K562 (cell line): ENCODE measurements around the gene PCCA. TPM values are rescaled to one million over a fixed set of nuclear protein-coding genes. Genes with fewer than 3 reads are reported as not detected.

Experiments
- ATAC-seq: fragments of 200-7000 bp; cut with Tn5 transposase; 3 replicates; pipeline ENCODE4 v1.9.1; 2020; ENCODE audit warnings: moderate library complexity
- BruUV-seq: library from RNA; stranded (reverse); fragments of 400-500 nt; replicated peaks from 2 replicates; lab custom pipeline; 2021; lab: Mats Ljungman, UMichigan
- CTCF ChIA-PET: fragments of 300-600 bp; formaldehyde crosslinking; extraction: SDS; loops from one replicate; lab custom pipeline; 2021; ENCODE audit warnings: low intra/inter-chr PET ratio; lab: Yijun Ruan, JAX
- POLR2A ChIA-PET: fragments of 300-600, 350-650 bp; sonication (Branson Sonifier 250); formaldehyde crosslinking; extraction: SDS; loops from one replicate; lab custom pipeline; 2021; ENCODE audit warnings: antibody characterized with exemption, inconsistent platforms; lab: Yijun Ruan, JAX
- DNase-seq, 4 experiments: peaks; one replicate each; pipeline versions ENCODE4 v3.0.0 to v3.0.0-alpha.2; 2011 to 2018; ENCODE audit warnings: low spot score in 3 of 4, mixed read lengths in 3 of 4; ENCODE audit errors: extremely low read depth in 1 of 4
- FAIRE-seq: peaks from 2 replicates; lab custom pipeline; 2011; peaks lifted over from hg19 to GRCh38; lab: Jason Lieb, UNC
- H2AFZ ChIP-seq: 2 replicates; pipeline ENCODE4 v1.6.0; 2011; ENCODE audit warnings: low read depth, low read length, control low read depth, inconsistent platforms
- H3K27ac ChIP-seq: fragments of 200-600 bp; 3 replicates; pipeline ENCODE4 v1.8.0; 2011; ENCODE audit warnings: low read depth, mild to moderate bottlenecking, control low read depth, inconsistent platforms, low read length, moderate library complexity, mixed read lengths; ENCODE audit errors: extremely low read depth
- H3K27me3 ChIP-seq, 2 experiments: fragments of 300-600 bp in 1 of 2; 2 replicates in 1 of 2; 3 replicates in 1 of 2; pipeline versions ENCODE4 v1.6.0 to v1.8.0; 2011; ENCODE audit warnings: inconsistent platforms in 2 of 2, low read length in 2 of 2, mild to moderate bottlenecking in 1 of 2, mixed read lengths in 1 of 2, moderate library complexity in 1 of 2; ENCODE audit not compliant: control insufficient read depth in 2 of 2, insufficient read depth in 2 of 2
- H3K36me3 ChIP-seq: fragments of 300-600 bp; 3 replicates; pipeline ENCODE4 v1.8.0; 2011; ENCODE audit warnings: mild to moderate bottlenecking, low read length, inconsistent platforms; ENCODE audit not compliant: control insufficient read depth, insufficient read depth
- H3K4me1 ChIP-seq, 2 experiments: fragments of 200-600 bp in 1 of 2; replicated peaks in 1 of 2; 2 replicates in 1 of 2; 3 replicates in 1 of 2; pipeline versions ENCODE4 v1.5.1 to v1.8.0; 2011; ENCODE audit warnings: inconsistent platforms in 2 of 2, low read length in 2 of 2, mild to moderate bottlenecking in 1 of 2, mixed read lengths in 1 of 2, moderate library complexity in 1 of 2; ENCODE audit not compliant: control insufficient read depth in 2 of 2, insufficient read depth in 2 of 2
- H3K4me2 ChIP-seq: 2 replicates; pipeline ENCODE4 v1.6.1; 2011; ENCODE audit warnings: low read length, control low read depth, inconsistent platforms, mixed read lengths; ENCODE audit not compliant: insufficient read depth
- H3K4me3 ChIP-seq: fragments of 200-600 bp; sonication (generic), shearing (Covaris generic); 2 replicates; pipeline ENCODE4 v1.5.1; 2016; ENCODE audit warnings: control low read depth, inconsistent platforms
- H3K79me2 ChIP-seq: fragments of 200-600 bp; 3 replicates; pipeline ENCODE4 v1.8.0; 2011; ENCODE audit warnings: low read length, inconsistent platforms; ENCODE audit not compliant: control insufficient read depth, insufficient read depth
- H3K9ac ChIP-seq, 2 experiments: 2 replicates each; pipeline versions ENCODE4 v1.6.0 to v1.6.1; 2011; ENCODE audit warnings: low read depth in 2 of 2, low read length in 2 of 2, control low read depth in 1 of 2, inconsistent platforms in 1 of 2, mild to moderate bottlenecking in 1 of 2, mixed read lengths in 1 of 2; ENCODE audit not compliant: insufficient read depth in 1 of 2
- H3K9me1 ChIP-seq: one replicate; pipeline ENCODE4 v1.6.0; 2011; ENCODE audit warnings: inconsistent platforms, mild to moderate bottlenecking, low read length, moderate library complexity; ENCODE audit not compliant: control insufficient read depth, insufficient read depth
- H3K9me3 ChIP-seq: replicated peaks from 2 replicates; pipeline ENCODE4 v1.5.1; 2011; ENCODE audit warnings: low read depth, low read length, inconsistent platforms; ENCODE audit not compliant: control insufficient read depth, insufficient read depth
- H4K20me1 ChIP-seq: replicated peaks from 2 replicates; pipeline ENCODE4 v1.6.1; 2011; ENCODE audit warnings: low read length, inconsistent platforms, mixed read lengths; ENCODE audit not compliant: control insufficient read depth, insufficient read depth
- BRD9 ChIP-seq: fragments of 450-650 bp; IDR thresholded peaks from 2 replicates; pipeline ENCODE4 v1.6.1; 2018; ENCODE audit warnings: low read depth; ENCODE audit not compliant: partially characterized antibody
- CXXC5 ChIP-seq: fragments of 250-450 bp; sonication (Bioruptor Pico); IDR thresholded peaks from 2 replicates; pipeline ENCODE4 v1.8.0; 2022; ENCODE audit warnings: inconsistent platforms, mild to moderate bottlenecking, moderate library complexity
- ELF2 ChIP-seq: fragments of 250-450 bp; sonication (Bioruptor Pico); IDR thresholded peaks from 2 replicates; pipeline ENCODE4 v1.5.0; 2021; ENCODE audit warnings: mild to moderate bottlenecking
- MEIS2 ChIP-seq: fragments of 450-650 bp; IDR thresholded peaks from 2 replicates; pipeline ENCODE4 v1.6.1; 2014; ENCODE audit warnings: mild to moderate bottlenecking; ENCODE audit not compliant: partially characterized antibody
- MIER1 ChIP-seq: fragments of 450-650 bp; IDR thresholded peaks from 2 replicates; pipeline ENCODE4 v1.6.1; 2016; ENCODE audit warnings: antibody characterized with exemption, mild to moderate bottlenecking, low read depth
- NCOA1 ChIP-seq: fragments of 450-650 bp; IDR thresholded peaks from 2 replicates; pipeline ENCODE4 v1.6.1; 2016; ENCODE audit warnings: low read depth
- NFXL1 ChIP-seq: fragments of 450-650 bp; formaldehyde crosslinking; IDR thresholded peaks from 2 replicates; pipeline ENCODE4 v1.4.0; 2021; ENCODE audit warnings: mild to moderate bottlenecking
- PCBP1 ChIP-seq: fragments of 200-400 bp; formaldehyde crosslinking; IDR thresholded peaks from 2 replicates; pipeline ENCODE4 v1.6.1; 2018; ENCODE audit warnings: mild to moderate bottlenecking, low read depth, low read length; ENCODE audit not compliant: poor library complexity, severe bottlenecking
- ZNF12 ChIP-seq: sonication (generic); formaldehyde crosslinking; IDR thresholded peaks from 2 replicates; pipeline ENCODE4 v1.4.0; 2020; ENCODE audit warnings: mild to moderate bottlenecking, missing genetic modification reagents
- ZNF124 ChIP-seq: sonication (generic); formaldehyde crosslinking; IDR thresholded peaks from 2 replicates; pipeline ENCODE4 v1.8.1; 2022; ENCODE audit warnings: missing genetic modification reagents
- ZNF253 ChIP-seq: fragments of 250-450 bp; sonication (Bioruptor Pico); conservative IDR thresholded peaks from 2 replicates; pipeline ENCODE4 v1.6.1; 2021; ENCODE audit warnings: mild to moderate bottlenecking
- ZNF3 ChIP-seq: fragments of 250-450 bp; sonication (Bioruptor Pico); IDR thresholded peaks from 2 replicates; pipeline ENCODE4 v1.5.0; 2021; ENCODE audit warnings: mild to moderate bottlenecking, moderate library complexity
- ZNF507 ChIP-seq: conservative IDR thresholded peaks from 2 replicates; pipeline ENCODE4 v1.6.1; 2017; ENCODE audit warnings: missing genetic modification characterization, missing compliant biosample characterization
- ZNF785 ChIP-seq: fragments of 250-450 bp; sonication (Bioruptor Pico); IDR thresholded peaks from 2 replicates; pipeline ENCODE4 v1.4.0; 2020; ENCODE audit warnings: mild to moderate bottlenecking
- WGBS: fragments of 100-300 bp; shearing (Covaris generic); methylation state at CpG from one replicate; pipeline ENCODE4 v1.1.6; 2016; ENCODE audit warnings: low coverage, mixed read lengths; ENCODE audit not compliant: insufficient coverage; ENCODE audit errors: missing lambda C conversion rate; 5-methylcytosine and 5-hydroxymethylcytosine counted together
- in situ Hi-C: fragments of 300-500 bp; cut with MboI; formaldehyde crosslinking; loops from 4 replicates; pipeline ENCODE4 v1.15.0; 2018; ENCODE audit warnings: inconsistent platforms, mixed read lengths
- intact Hi-C: fragments of 100-400 bp; cut with micrococcal nuclease; formaldehyde crosslinking; loops from 2 replicates; pipeline ENCODE4 v1.14.2; 2022
- polyA plus RNA-seq, 8 experiments: library from polyadenylated mRNA; depleted of rRNA in 4 of 8; stranded (reverse) in 5 of 8; unstranded in 3 of 8; fragments of >200 nt; fragmentation: Nextera tagmentation in 2 of 8; fragmentation: Illumina TruSeq in 1 of 8; extraction: Ambion mirVana in 2 of 8; extraction: Trizol in 1 of 8; gene quantifications; 2 replicates each; pipeline versions ENCODE4 v1.2.1 to v1.2.3, GENCODE V29; 2011 to 2014; ENCODE audit warnings: inconsistent platforms in 1 of 8, missing spikeins in 1 of 8
- total RNA-seq, 7 experiments: library from RNA; depleted of rRNA in 6 of 7; stranded (reverse); fragments of >200 nt in 6 of 7; fragmentation: Illumina TruSeq in 2 of 7; extraction: Trizol in 2 of 7; gene quantifications; 2 replicates each; pipeline versions ENCODE4 v1.2.1 to v1.2.3, GENCODE V29; 2011 to 2021; ENCODE audit warnings: low replicate concordance in 1 of 7
- TF ChIP-seq, protein P1 (sequence below): fragments of 200-800 bp; sonication (Bioruptor generic); IDR thresholded peaks from 2 replicates; pipeline ENCODE4 v1.6.1; 2017; ENCODE audit warnings: missing genetic modification characterization, missing compliant biosample characterization
- TF ChIP-seq, protein P2 (sequence below): fragments of 250-450 bp; sonication (Bioruptor Pico); IDR thresholded peaks from 2 replicates; pipeline ENCODE4 v1.8.0; 2021; ENCODE audit warnings: moderate library complexity, mild to moderate bottlenecking, inconsistent platforms
- TF ChIP-seq, protein P3 (sequence below): fragments of 450-650 bp; formaldehyde crosslinking; IDR thresholded peaks from 2 replicates; pipeline ENCODE4 v1.4.0; 2020; ENCODE audit warnings: mild to moderate bottlenecking, moderate library complexity

Gene PCCA
- total and polyA plus RNA-seq, 9 of the 15 experiments (the other 6 are each of a cell fraction or from before 2014, with no cell fraction given): 5.2 to 14.1 (median 9.7) TPM

GRCh38 chr13:100300243-100300642 lies 211.3 kb downstream of the PCCA start:
- Histone ChIP-seq H3K9me3 (no peaks in the 10 kb centered on the region), H3K9ac (no peak overlapping the region), H3K36me3 (no peaks in the 10 kb centered on the region), H3K4me1 (no peaks in the 10 kb centered on the region), H3K27me3 (no peaks in the 10 kb centered on the region), H3K4me2 (no peak overlapping the region), H3K4me3 (no peak overlapping the region), H4K20me1 (no peaks in the 10 kb centered on the region), H2AFZ (no peak overlapping the region), H3K27ac (no peak overlapping the region), H3K79me2 (no peaks in the 10 kb centered on the region), H3K9me1 (no peaks in the 10 kb centered on the region)
- CTCF ChIA-PET: no interaction called here
- peak; percentile 14 for TF ChIP-seq MEIS2
- TF ChIP-seq, protein P1, sequence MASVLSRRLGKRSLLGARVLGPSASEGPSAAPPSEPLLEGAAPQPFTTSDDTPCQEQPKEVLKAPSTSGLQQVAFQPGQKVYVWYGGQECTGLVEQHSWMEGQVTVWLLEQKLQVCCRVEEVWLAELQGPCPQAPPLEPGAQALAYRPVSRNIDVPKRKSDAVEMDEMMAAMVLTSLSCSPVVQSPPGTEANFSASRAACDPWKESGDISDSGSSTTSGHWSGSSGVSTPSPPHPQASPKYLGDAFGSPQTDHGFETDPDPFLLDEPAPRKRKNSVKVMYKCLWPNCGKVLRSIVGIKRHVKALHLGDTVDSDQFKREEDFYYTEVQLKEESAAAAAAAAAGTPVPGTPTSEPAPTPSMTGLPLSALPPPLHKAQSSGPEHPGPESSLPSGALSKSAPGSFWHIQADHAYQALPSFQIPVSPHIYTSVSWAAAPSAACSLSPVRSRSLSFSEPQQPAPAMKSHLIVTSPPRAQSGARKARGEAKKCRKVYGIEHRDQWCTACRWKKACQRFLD: no peak
- no peak for FAIRE-seq
- ATAC-seq: no peak
- no TSS peak for BruUV-seq
- in situ Hi-C loops: no loop called here
- intact Hi-C loops: no loop called here
- POLR2A ChIA-PET: no interaction called here
- no peak for DNase-seq
- WGBS: 26% methylated on average over 3 of the region's 3 CpGs

- H3K36me3 ChIP-seq: no peaks in the 10 kb centered on the region
- DNase-seq: no peak
- no peaks in the 10 kb centered on the region for H3K4me1 ChIP-seq
- no peak overlapping the region for H3K4me3 ChIP-seq
- H3K9me3 ChIP-seq: no peaks in the 10 kb centered on the region
- ChIA-PET CTCF (no interaction called here), POLR2A (no interaction called here)
- no peaks in the 10 kb centered on the region for H3K79me2 ChIP-seq
- in situ Hi-C loops: no loop called here
- no peak overlapping the region for H3K4me2 ChIP-seq
- BruUV-seq: no TSS peak
- intact Hi-C loops: no loop called here
- H3K27ac ChIP-seq: no peak overlapping the region
- H3K9ac ChIP-seq: no peak overlapping the region
- H2AFZ ChIP-seq: no peak overlapping the region
- FAIRE-seq: no peak
- 69% methylated on average over 3 of the region's 4 CpGs for WGBS
- ATAC-seq: no peak
- no peaks in the 10 kb centered on the region for H4K20me1 ChIP-seq
- no peaks in the 10 kb centered on the region for H3K27me3 ChIP-seq
- no peaks in the 10 kb centered on the region for H3K9me1 ChIP-seq
- TF ChIP-seq NCOA1 (no peak), ZNF3 (CRISPR knock-in tag) (no peak), CXXC5 (CRISPR knock-in tag) (no peak), ZNF785 (no peak), ELF2 (CRISPR knock-in tag) (no peak), ZNF124 (CRISPR knock-in tag) (no peak), ZNF507 (tag) (no peak), MIER1 (no peak), BRD9 (no peak), PCBP1 (no peak), ZNF253 (CRISPR knock-in tag) (no peak), ZNF12 (CRISPR knock-in tag) (no peak), NFXL1 (no peak)
- TF ChIP-seq, protein P2, sequence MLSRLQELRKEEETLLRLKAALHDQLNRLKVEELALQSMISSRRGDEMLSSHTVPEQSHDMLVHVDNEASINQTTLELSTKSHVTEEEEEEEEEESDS (CRISPR knock-in tag): no peak
- TF ChIP-seq, protein P3, sequence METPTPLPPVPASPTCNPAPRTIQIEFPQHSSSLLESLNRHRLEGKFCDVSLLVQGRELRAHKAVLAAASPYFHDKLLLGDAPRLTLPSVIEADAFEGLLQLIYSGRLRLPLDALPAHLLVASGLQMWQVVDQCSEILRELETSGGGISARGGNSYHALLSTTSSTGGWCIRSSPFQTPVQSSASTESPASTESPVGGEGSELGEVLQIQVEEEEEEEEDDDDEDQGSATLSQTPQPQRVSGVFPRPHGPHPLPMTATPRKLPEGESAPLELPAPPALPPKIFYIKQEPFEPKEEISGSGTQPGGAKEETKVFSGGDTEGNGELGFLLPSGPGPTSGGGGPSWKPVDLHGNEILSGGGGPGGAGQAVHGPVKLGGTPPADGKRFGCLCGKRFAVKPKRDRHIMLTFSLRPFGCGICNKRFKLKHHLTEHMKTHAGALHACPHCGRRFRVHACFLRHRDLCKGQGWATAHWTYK (CRISPR knock-in tag): no peak
Observed at GRCh38 chr13:100300708-100301107, 211.8 kb downstream of the PCCA start.
